8988T (cell line): Measurements from ENCODE around the gene TRMT61A.
"Not testable (repeated sequence)": the region's sequence is repeated elsewhere in the genome, so short reads cannot be mapped to it uniquely, and the experiment has no call there.

ENCODE experiments used
- DNase-seq: peaks from one replicate; pipeline ENCODE4 v3.0.0; 2011

The TRMT61A gene

DNA sequence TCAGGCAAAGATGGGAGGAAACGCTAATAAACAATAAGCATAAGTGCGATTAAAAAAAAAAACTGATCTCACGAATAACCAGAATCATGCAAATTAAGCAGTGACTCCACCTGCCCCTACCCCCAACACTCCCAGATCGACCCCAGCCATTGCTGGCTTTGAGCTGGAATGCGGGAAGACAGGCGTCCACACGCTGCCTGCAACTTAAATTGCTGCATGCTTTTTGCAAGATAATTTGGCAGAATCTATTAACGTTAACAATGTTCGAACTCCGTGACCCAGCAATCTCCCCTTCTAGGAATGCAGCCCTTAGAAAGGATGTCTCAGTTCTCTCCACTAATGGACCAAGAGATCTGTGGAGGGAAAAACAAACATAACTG, 5.4 kb upstream of the TRMT61A start:
- DNase-seq, result peak; percentile 41

GRCh38 chr14:103524002-103524935, 4.7 kb upstream of the TRMT61A start:
- DNase-seq, result peak; percentile 41

DNA sequence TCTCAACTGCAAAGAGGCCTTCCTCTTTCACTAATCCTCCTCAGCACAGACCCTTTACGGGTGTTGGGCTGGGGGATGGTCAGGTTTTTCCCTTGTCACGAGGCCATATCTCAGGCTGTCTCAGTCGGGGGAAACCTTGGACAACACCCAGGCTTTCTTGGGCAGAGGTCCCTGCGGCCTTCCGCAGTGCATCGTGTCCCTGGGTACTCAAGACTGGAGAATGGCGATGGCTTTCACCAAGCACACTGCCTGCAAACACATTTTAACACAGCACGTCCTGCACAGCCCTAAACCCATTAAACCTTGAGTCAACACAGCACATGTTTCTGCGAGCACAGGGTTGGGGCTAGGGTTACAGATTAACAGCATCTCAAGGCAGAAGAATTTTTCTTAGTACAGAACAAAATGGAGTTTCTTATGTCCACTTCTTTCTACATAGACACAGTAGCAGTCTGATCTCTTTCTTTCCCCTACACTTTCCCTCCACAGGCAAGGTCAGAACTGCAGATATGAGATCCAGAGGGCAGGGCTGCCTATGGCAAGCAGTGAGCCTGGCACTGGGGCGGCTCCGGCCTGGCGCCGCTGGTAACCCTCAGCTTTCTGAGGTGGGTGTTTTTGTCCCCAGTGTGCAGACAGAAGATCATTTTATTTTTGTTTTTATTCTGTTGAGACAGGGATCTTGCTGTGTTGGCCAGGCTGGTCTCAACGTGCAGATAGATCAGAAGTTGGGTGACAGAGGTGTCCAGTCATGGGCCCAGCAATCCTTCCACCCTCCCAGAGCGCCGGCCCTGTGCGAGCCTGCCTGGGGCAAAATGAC, 3.4 kb upstream of the TRMT61A start:
- not testable (repeated sequence) for DNase-seq

DNA sequence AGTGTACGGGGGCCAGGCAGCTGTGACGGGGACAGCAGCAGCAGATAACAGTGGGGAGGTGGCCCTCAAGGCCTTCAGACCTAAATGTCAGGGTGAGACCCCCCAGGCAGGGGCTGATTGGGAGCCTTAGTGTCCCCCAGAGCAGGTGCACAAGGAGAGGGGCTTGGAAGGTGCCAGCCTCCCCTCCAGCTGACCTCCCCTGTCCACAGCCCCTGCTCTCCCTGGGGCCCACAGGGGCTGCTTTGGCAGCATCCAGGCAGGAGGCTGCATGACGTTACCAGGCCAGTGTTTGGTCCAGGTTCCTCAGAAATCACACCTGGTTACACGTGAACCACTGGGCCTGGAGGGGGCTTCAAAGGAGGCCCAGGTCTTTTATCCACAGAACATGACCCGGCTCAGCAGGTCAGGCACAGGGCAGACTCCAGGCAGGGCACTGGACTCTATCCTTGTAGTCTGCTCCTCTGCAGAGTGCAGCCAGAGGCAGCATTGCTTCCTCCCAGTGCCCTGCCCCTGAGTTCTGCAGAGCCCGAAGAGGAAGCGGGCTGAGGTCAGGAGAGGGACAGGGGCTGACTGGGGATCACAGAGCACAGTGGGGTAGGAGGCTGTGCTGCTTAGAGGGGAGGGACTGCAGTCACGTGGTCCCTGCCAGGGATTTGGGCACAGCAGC, 2.6 kb upstream of the TRMT61A start:
- DNase-seq, result no peak

DNA sequence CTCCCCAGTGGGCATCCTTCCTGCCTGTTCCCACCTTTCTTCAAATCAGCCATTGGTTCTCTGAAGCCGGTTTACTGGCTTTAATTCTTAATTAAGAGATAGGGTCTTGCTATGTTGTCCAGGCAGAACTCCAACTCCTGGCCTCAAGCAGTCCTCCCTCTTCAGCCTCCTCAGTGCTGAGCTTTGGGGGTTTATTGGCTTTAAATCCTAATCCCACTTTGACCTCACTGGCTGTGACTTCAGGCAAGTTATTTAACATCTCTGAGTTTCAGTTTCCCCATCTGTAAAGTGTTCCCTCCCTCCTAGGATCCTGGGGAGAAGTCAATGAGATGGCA, 2.1 kb upstream of the TRMT61A start:
- DNase-seq, result no peak

DNA sequence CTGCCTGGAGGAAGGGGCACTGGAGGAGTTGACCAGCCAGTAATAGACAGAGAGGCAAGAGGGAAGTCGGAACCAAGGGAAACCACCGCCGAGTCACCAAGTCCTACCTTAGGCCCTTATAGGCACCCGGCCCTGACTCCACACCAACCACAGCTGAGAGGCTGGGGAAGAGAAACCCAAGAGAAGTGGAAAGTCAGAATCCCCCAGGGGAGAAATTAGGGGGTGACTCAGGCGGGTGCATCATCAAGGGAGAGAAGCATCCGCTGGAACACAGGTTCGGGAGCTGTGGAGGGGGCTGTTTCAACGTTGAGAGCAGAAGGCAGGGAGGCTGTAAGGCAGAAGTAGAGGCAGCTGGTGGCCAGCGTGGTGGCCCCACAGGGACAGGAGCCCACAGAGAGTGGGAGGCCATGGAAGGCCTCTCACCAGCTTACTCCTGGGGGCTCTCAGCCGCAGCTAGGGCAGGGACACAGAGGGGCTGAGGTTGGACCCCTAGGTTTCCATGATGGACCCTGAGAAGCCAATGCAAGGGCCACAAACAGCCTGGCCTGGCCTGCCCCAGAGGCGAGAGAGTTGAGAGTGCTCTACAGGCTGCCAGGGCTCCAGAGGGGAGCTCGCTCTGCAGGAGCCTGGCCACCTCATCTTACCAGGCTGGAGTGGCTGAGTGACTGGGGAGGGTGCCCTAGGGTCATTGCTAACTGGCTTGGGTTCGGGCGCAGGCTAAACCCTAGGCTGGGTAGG, 1.4 kb upstream of the TRMT61A start:
- no peak for DNase-seq

- no peak for DNase-seq
Observed at GRCh38 chr14:103528146-103528586, 830 bp upstream of the TRMT61A start.

- DNase-seq, result no peak
Observed at GRCh38 chr14:103529383-103530365, 678 bp downstream of the TRMT61A start.

DNA sequence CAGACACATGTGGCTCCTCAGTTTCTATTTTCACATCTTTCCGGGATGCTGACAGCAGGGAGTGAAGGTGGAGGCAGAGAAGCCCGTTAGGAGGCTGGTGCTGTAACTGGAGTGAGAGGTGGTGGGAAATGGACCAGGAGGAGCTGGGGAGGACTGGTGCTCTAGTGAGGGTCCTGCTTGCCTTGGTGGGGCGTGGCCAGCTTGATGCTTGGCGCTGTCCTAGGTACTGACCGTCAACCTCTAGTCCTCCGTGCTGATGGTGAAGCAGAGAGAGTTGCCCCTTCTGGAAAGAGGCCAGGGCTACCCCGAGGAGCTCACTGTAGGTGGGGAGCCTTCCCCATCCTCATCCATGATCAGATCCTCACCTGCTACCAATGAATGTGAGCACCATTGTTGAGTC, 1.4 kb downstream of the TRMT61A start:
- no peak for DNase-seq

GRCh38 chr14:103530831-103531230, 1.8 kb downstream of the TRMT61A start:
- no peak for DNase-seq

DNA sequence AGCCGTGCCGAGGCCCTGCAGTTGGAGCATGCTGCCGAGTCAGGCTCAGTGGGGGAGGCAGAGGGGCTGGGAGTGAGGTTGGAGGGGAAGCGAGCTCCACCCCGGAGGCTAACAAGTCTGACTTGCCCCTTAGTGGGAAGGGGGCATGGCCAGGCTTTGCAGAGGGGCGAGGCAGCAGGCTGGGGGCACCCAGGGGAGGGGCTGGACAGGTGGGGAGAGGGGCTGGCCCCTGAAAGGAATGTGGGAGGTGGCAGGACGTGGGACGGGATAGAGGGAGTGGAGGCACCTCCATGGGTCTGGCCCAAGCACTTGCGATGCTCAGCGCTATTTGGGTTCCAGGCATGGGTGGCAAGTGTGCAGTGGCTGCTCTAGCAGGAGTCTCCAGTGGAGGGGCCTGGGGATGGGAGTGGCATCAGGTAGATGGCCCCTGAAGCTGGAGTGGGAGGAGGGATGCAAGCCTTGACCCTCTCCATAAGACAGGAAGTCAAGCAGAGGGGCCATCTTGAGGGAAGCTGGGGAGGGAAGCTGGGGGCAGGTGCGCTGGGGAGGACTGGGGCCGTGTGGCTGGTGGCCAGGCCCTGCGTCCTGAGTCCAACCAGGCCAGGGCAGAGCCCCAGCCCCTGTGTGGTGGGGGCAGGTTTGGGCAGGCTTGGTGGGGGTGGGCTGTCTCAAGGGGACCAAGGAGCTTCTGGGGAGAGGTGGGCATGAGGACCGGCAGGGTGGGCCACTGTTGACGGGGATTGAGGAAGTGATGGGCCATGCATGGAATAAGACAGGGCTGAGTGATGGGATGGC, 2.6 kb downstream of the TRMT61A start:
- no peak for DNase-seq

GRCh38 chr14:103532216-103533136, 3.5 kb downstream of the TRMT61A start:
- no peak for DNase-seq

DNA sequence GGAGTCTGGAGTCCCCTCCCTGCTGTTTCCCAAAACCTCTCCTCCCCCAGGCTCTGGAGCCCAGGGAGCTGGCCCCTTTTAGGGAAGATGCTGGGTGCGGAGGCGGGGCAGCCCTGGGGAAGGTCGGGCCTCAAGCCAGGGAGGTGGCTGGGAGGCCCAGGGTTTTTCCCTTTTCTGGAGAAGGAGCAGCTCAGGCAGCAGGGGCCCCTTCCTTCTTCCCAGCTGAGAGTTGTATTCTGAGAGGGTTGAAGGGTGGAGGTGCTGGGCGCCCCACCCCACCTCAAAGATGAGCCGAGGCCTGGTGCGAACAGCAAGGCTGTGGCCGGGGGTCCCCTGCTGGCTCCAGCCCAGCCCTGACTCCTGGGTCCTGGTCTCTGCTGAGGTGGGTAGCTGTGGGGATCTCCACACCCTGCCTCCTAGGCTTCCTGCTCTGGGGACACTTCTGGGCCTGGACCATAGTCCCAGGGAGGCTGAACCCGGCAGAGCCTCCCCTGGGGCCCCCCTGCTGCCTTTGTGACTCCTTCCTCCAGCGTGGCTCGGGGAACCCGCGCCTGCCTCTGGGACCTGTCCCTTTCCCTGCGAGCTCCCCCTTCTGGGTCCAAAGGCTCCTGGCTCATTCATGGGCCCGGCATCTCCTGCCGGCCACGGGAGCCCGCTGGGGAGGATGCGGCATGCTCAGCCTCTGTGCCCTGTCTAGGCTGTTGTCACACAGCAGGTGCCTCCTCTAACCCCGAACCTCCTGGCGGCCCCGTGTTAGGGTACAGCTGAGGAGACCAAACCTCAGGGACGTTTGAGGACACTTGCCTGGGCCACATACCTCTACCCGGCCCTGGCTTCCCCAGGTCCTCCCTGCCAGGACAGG, 4.4 kb downstream of the TRMT61A start:
- no peak for DNase-seq

- DNase-seq, result no peak
Observed at GRCh38 chr14:103533999-103534575, 5.1 kb downstream of the TRMT61A start.

GRCh38 chr14:103534576-103535061, 5.6 kb downstream of the TRMT61A start:
- no peak for DNase-seq

DNA sequence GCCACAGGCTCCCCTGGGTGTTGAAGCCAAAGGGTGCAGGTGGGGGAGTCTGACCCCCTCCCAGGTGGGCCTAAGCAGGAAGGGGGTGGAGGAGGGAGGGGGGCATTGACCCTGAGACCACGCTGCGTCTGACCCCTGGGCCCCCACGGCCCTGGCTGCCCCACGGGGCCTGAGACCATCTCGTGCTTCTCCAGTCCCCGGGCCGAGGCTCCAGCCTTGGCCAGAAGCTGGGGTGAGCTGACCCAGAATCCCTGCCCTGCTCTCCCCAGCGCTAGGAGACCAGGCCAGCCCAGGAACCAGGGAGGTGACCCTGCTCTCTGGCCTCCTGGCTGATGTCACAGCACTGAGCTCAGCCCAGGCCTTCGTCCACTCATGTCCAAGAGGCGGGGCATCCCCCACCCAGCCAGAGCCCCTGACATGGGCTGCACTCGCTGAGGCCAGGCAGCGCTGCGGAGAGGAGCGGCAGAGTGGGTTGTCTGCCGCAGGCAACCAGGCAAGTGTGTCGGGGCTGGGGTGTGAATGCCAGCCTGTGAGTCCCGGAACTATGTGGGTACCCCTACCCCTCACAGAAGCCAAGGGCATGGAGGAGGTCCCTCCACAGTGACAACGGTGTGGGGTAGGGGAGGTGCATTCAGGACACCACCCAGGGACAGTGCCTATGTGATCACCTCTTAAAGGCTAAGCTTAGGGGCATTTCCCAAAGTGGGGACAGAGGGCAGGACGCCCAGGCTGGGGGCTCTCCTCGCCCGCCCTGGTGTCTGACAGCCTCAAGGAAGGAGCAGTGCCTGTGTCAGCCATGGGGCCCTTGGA, 6.3 kb downstream of the TRMT61A start:
- no peak for DNase-seq
